Endodermal cell (in vitro differentiated cells): ENCODE results near the gene ANAPC13. TPM values are rescaled to one million over a fixed set of nuclear protein-coding genes. Genes with fewer than 3 reads are reported as not detected.

Experiments
- DNase-seq: peaks from one replicate; pipeline ENCODE4 v3.0.0-alpha.2; 2017
- H3K27ac ChIP-seq: 2 replicates; pipeline ENCODE4 v1.5.1; 2013; ENCODE audit warnings: mild to moderate bottlenecking, low read depth, low read length, moderate library complexity
- H3K27me3 ChIP-seq: 2 replicates; pipeline ENCODE4 v1.6.1; 2013; ENCODE audit warnings: mild to moderate bottlenecking, low read length, moderate library complexity; ENCODE audit not compliant: insufficient read depth, control insufficient read depth, poor library complexity, severe bottlenecking
- H3K36me3 ChIP-seq: 2 replicates; pipeline ENCODE4 v1.7.0; 2013; ENCODE audit warnings: mild to moderate bottlenecking, low read length, moderate library complexity; ENCODE audit not compliant: control insufficient read depth, insufficient read depth
- H3K4me1 ChIP-seq: one replicate; pipeline ENCODE4 v1.7.0; 2013; ENCODE audit warnings: low read length; ENCODE audit not compliant: control insufficient read depth, insufficient read depth
- H3K4me3 ChIP-seq: 2 replicates; pipeline ENCODE4 v1.5.1; 2013; ENCODE audit warnings: mild to moderate bottlenecking, low read length, moderate library complexity
- H3K9ac ChIP-seq: 2 replicates; pipeline ENCODE4 v1.6.1; 2013; ENCODE audit warnings: mild to moderate bottlenecking, low read length, moderate library complexity; ENCODE audit not compliant: poor library complexity, severe bottlenecking; ENCODE audit errors: extremely low read depth
- H3K9me3 ChIP-seq: 2 replicates; pipeline ENCODE4 v1.6.1; 2013; ENCODE audit warnings: mild to moderate bottlenecking, low read length, moderate library complexity; ENCODE audit not compliant: control insufficient read depth
- H3K27ac Mint-ChIP-seq: 2 replicates; pipeline ENCODE4 v1.8.0; 2020; ENCODE audit warnings: mixed read lengths
- H3K27me3 Mint-ChIP-seq: 2 replicates; pipeline ENCODE4 v1.8.0; 2021; ENCODE audit warnings: mild to moderate bottlenecking, mixed read lengths; ENCODE audit not compliant: insufficient read depth
- H3K36me3 Mint-ChIP-seq: 2 replicates; pipeline ENCODE4 v1.8.0; 2020; ENCODE audit warnings: low read depth, mixed read lengths
- H3K4me1 Mint-ChIP-seq: 2 replicates; pipeline ENCODE4 v1.8.0; 2020; ENCODE audit warnings: mixed read lengths
- H3K4me3 Mint-ChIP-seq: 2 replicates; pipeline ENCODE4 v1.8.0; 2020; ENCODE audit warnings: mild to moderate bottlenecking, moderate library complexity, mixed read lengths
- H3K9me3 Mint-ChIP-seq: 2 replicates; pipeline ENCODE4 v1.8.0; 2020; ENCODE audit warnings: mild to moderate bottlenecking, mixed read lengths
- CTCF ChIP-seq: fragments of 200-600 bp; sonication (generic); conservative IDR thresholded peaks from 2 replicates; pipeline ENCODE4 v1.5.0; 2021; ENCODE audit warnings: antibody characterized with exemption, mild to moderate bottlenecking
- WGBS, 2 experiments: methylation state at CpG; one replicate each; pipeline versions ENCODE4 v1.1.5 to v1.1.7; 2013; ENCODE audit warnings: missing lambda C conversion rate in 2 of 2, mixed read lengths in 1 of 2; ENCODE audit not compliant: insufficient coverage in 1 of 2, insufficient read length in 1 of 2; 5-methylcytosine and 5-hydroxymethylcytosine counted together
- total RNA-seq, 2 donors: library from RNA; stranded (reverse); fragmentation: NEBNext Ultra II Directional in 1 of 2; extraction: Animal tissue kit (Norgen Biotek cat#: 25700) in 1 of 2; gene quantifications; 2 replicates in 1 of 2; 3 replicates in 1 of 2; pipeline ENCODE4 v1.2.1, GENCODE V29; 2021

Gene ANAPC13
- total RNA-seq, 2 donors from 2014 or later, result 28.6 to 29.3 TPM

GRCh38 chr3:134441321-134441720 lies 44.5 kb downstream of the ANAPC13 start:
- H3K9me3 Mint-ChIP-seq, result peaks cover 3% of the 10 kb centered on the region

GRCh38 chr3:134437211-134437752 lies 48.5 kb downstream of the ANAPC13 start:
- H3K9me3 Mint-ChIP-seq, result peaks cover 2% of the 10 kb centered on the region

More at GRCh38 chr3:134441321-134441720, 44.5 kb downstream of the ANAPC13 start:
- H3K36me3 Mint-ChIP-seq, result no peaks in the 10 kb centered on the region
- Histone ChIP-seq H3K27ac (no peak overlapping the region), H3K36me3 (no peaks in the 10 kb centered on the region), H3K4me3 (no peak overlapping the region), H3K9ac (no peak overlapping the region), H3K27me3 (no peaks in the 10 kb centered on the region), H3K9me3 (peaks cover 8% of the 10 kb centered on the region), H3K4me1 (no peaks in the 10 kb centered on the region)
- H3K27me3 Mint-ChIP-seq, result peaks cover under 1% of the 10 kb centered on the region
- DNase-seq, result no peak
- H3K4me3 Mint-ChIP-seq, result no peak overlapping the region
- TF ChIP-seq CTCF, result no peak
- no peaks in the 10 kb centered on the region for H3K4me1 Mint-ChIP-seq
- no peak overlapping the region for H3K27ac Mint-ChIP-seq
- 80% methylated on average over 1 of the region's 1 CpG; no CpG with 5 or more reads in 1 of the 2 experiments for WGBS, 2 experiments

GRCh38 chr3:134432236-134432635 lies 53.5 kb downstream of the ANAPC13 start:
- Histone ChIP-seq H3K4me3 (no peak overlapping the region), H3K27me3 (no peaks in the 10 kb centered on the region), H3K36me3 (no peaks in the 10 kb centered on the region), H3K9me3 (no peaks in the 10 kb centered on the region), H3K9ac (no peak overlapping the region), H3K27ac (no peak overlapping the region), H3K4me1 (no peaks in the 10 kb centered on the region)
- no peak for TF ChIP-seq CTCF
- Mint-ChIP-seq H3K36me3 (no peaks in the 10 kb centered on the region), H3K4me1 (no peaks in the 10 kb centered on the region), H3K9me3 (peaks cover 2% of the 10 kb centered on the region), H3K4me3 (no peak overlapping the region), H3K27me3 (peaks cover 4% of the 10 kb centered on the region), H3K27ac (no peak overlapping the region)
- 94% methylated on average over 3 of the region's 3 CpGs; no CpG with 5 or more reads in 1 of the 2 experiments for WGBS, 2 experiments
- no peak for DNase-seq

More at GRCh38 chr3:134437211-134437752, 48.5 kb downstream of the ANAPC13 start:
- Mint-ChIP-seq H3K4me3 (no peak overlapping the region), H3K27ac (no peak overlapping the region), H3K36me3 (no peaks in the 10 kb centered on the region), H3K4me1 (no peaks in the 10 kb centered on the region), H3K27me3 (no peaks in the 10 kb centered on the region)
- no peak overlapping the region for H3K4me3 ChIP-seq
- no peak overlapping the region for H3K27ac ChIP-seq
- H3K9me3 ChIP-seq, result no peaks in the 10 kb centered on the region
- H3K27me3 ChIP-seq, result no peaks in the 10 kb centered on the region
- WGBS, 2 experiments, result 63 to 92% methylated on average over 3 of the region's 3 CpGs
- H3K4me1 ChIP-seq, result no peaks in the 10 kb centered on the region
- TF ChIP-seq CTCF, result no peak
- no peaks in the 10 kb centered on the region for H3K36me3 ChIP-seq
- H3K9ac ChIP-seq, result no peak overlapping the region
- DNase-seq, result no peak
